ENCODE results near the gene AKAP1.

AKAP1 gene

GRCh38 chr17:57146273-57146672 lies 61.2 kb downstream of the AKAP1 start:
- TF ChIP-seq CTCF (IDR thresholded peaks at IDR 0.05) (no peak), ZFX (IDR thresholded peaks at IDR 0.05; ENCODE audit: borderline replicate concordance) (no peak)
- H3K27ac ChIP-seq, result no peak overlapping the region

- H3K27ac ChIP-seq, result no peak overlapping the region
- TF ChIP-seq CTCF (IDR thresholded peaks at IDR 0.05), result no peak
- no peak for TF ChIP-seq ZFX (IDR thresholded peaks at IDR 0.05; ENCODE audit: borderline replicate concordance)
These were observed 66.8 kb downstream of the AKAP1 start for GRCh38 chr17:57151798-57152197.

GRCh38 chr17:57152967-57153528 lies 68.0 kb downstream of the AKAP1 start:
- TF ChIP-seq CTCF (IDR thresholded peaks at IDR 0.05), result no peak
- no peak for TF ChIP-seq ZFX (IDR thresholded peaks at IDR 0.05; ENCODE audit: borderline replicate concordance)
- no peak overlapping the region for H3K27ac ChIP-seq

GRCh38 chr17:57154921-57155320 lies 69.9 kb downstream of the AKAP1 start:
- no peak overlapping the region for H3K27ac ChIP-seq
- TF ChIP-seq ZFX (IDR thresholded peaks at IDR 0.05; ENCODE audit: borderline replicate concordance), result no peak
- no peak for TF ChIP-seq CTCF (IDR thresholded peaks at IDR 0.05)

- no peak overlapping the region for H3K27ac ChIP-seq
- TF ChIP-seq CTCF (IDR thresholded peaks at IDR 0.05) (no peak), ZFX (IDR thresholded peaks at IDR 0.05; ENCODE audit: borderline replicate concordance) (no peak)
These were observed 73.3 kb downstream of the AKAP1 start for GRCh38 chr17:57158325-57158724.

- no peak for TF ChIP-seq CTCF (IDR thresholded peaks at IDR 0.05)
- TF ChIP-seq ZFX (IDR thresholded peaks at IDR 0.05; ENCODE audit: borderline replicate concordance), result no peak
- no peak overlapping the region for H3K27ac ChIP-seq
These were observed 73.7 kb downstream of the AKAP1 start for GRCh38 chr17:57158795-57159194.

GRCh38 chr17:57160624-57161023 lies 75.6 kb downstream of the AKAP1 start:
- TF ChIP-seq ZFX (IDR thresholded peaks at IDR 0.05; ENCODE audit: borderline replicate concordance), result no peak
- TF ChIP-seq CTCF (IDR thresholded peaks at IDR 0.05), result no peak
- no peak overlapping the region for H3K27ac ChIP-seq
